Measurements from ENCODE around the gene GZMA. TPM values are rescaled to one million over a fixed set of nuclear protein-coding genes. Genes with fewer than 3 reads are reported as not detected.

The GZMA gene
- polyA plus RNA-seq, 1 experiment = not detected

Other genes with a start within 250 kb of the GZMA start
- 2.4 and 2.8 TPM in 2 replicates for gene ESM1, start 117.1 kb upstream of the GZMA start, polyA plus RNA-seq (2011; rRNA removed)
- gene GZMK, start 78.4 kb upstream of the GZMA start, polyA plus RNA-seq (2011; rRNA removed) = not detected in 2 replicates
- 115 and 271 TPM in 2 replicates for gene GPX8, start 57.5 kb downstream of the GZMA start, polyA plus RNA-seq (2011; rRNA removed)
- gene CDC20B, start 70.5 kb downstream of the GZMA start, polyA plus RNA-seq (2011; rRNA removed) = not detected in 2 replicates
- gene MCIDAS, start 124.7 kb downstream of the GZMA start, polyA plus RNA-seq (2011; rRNA removed) = 0.04 TPM in 1 of 2 replicates, not detected in the other
- 0.05 and 0.18 TPM in 2 replicates for gene CCNO, start 131.0 kb downstream of the GZMA start, polyA plus RNA-seq (2011; rRNA removed)
- 2.9 and 6.4 TPM in 2 replicates for gene DHX29, start 205.0 kb downstream of the GZMA start, polyA plus RNA-seq (2011; rRNA removed)
- gene MTREX, start 205.3 kb downstream of the GZMA start, polyA plus RNA-seq (2011; rRNA removed) = 11.7 and 29.4 TPM in 2 replicates